Left renal cortex interstitium (tissue), 4 donors: Measurements from ENCODE around the gene SPRTN. TPM values are rescaled to one million over a fixed set of nuclear protein-coding genes. Genes with fewer than 3 reads are reported as not detected.

Experiments
- DNase-seq, 4 donors: peaks; one replicate each; pipeline ENCODE4 v3.0.0-alpha.2; 2013; ENCODE audit warnings: low read depth in 4 of 4, low spot score in 2 of 4, missing footprints in 1 of 4
- polyA plus RNA-seq, 4 donors: library from polyadenylated mRNA; unstranded; fragments of 120-200 nt; gene quantifications; one replicate each; pipeline ENCODE4 v1.2.1, GENCODE V29; 2013; ENCODE audit not compliant: insufficient read length in 4 of 4

Gene SPRTN
- polyA plus RNA-seq: 10 to 100 TPM; 12.8 to 14.9 (median 13.6) TPM

- DNase-seq: no peak
These were observed at the start of gene SPRTN for GRCh38 chr1:231338270-231339128. TSS of gene SPRTN (plus strand) at chr1:231338293. CDS start at chr1:231338384, 91 bp downstream.

GRCh38 chr1:231295938-231296337 is 42.2 kb upstream of the SPRTN start:
- DNase-seq: no peak

- DNase-seq: no peak
These were observed 36.1 kb upstream of the SPRTN start for GRCh38 chr1:231301990-231302389.

GRCh38 chr1:231310391-231310934 is 27.6 kb upstream of the SPRTN start:
- DNase-seq: no peak

GRCh38 chr1:231311720-231312431 is 26.2 kb upstream of the SPRTN start:
- DNase-seq: no peak

- DNase-seq: no peak
These were observed 25.7 kb upstream of the SPRTN start for GRCh38 chr1:231312432-231312788.

- no peak for DNase-seq
These were observed 24.4 kb upstream of the SPRTN start for GRCh38 chr1:231313661-231314060.

- DNase-seq: no peak
These were observed 22.2 kb upstream of the SPRTN start for GRCh38 chr1:231315887-231316286.

- no peak for DNase-seq
These were observed 20.6 kb upstream of the SPRTN start for GRCh38 chr1:231317306-231318014.

GRCh38 chr1:231318015-231318355 is 20.1 kb upstream of the SPRTN start:
- no peak for DNase-seq

GRCh38 chr1:231318568-231318967 is 19.5 kb upstream of the SPRTN start:
- DNase-seq: no peak

- no peak for DNase-seq
These were observed 19.0 kb upstream of the SPRTN start for GRCh38 chr1:231319080-231319479.

- no peak for DNase-seq
These were observed 15.1 kb upstream of the SPRTN start for GRCh38 chr1:231322880-231323530.

- no peak for DNase-seq
These were observed 13.4 kb upstream of the SPRTN start for GRCh38 chr1:231324660-231325059.

GRCh38 chr1:231326248-231326647 is 11.8 kb upstream of the SPRTN start:
- no peak for DNase-seq

- no peak for DNase-seq
These were observed 10.5 kb upstream of the SPRTN start for GRCh38 chr1:231327617-231328016.

- no peak for DNase-seq
These were observed 8.6 kb upstream of the SPRTN start for GRCh38 chr1:231329483-231329882.

GRCh38 chr1:231332761-231333160 is 5.3 kb upstream of the SPRTN start:
- no peak for DNase-seq

- no peak for DNase-seq
These were observed 3.9 kb upstream of the SPRTN start for GRCh38 chr1:231334079-231334666.

- no peak for DNase-seq
These were observed 3.1 kb upstream of the SPRTN start for GRCh38 chr1:231334952-231335351.
